HCT116 (cell line): ENCODE results near the gene GPRC5A. TPM values are rescaled to one million over a fixed set of nuclear protein-coding genes. Genes with fewer than 3 reads are reported as not detected.

ENCODE experiments used
- ATAC-seq: fragments of 200-7000 bp; cut with Tn5 transposase; 2 replicates; pipeline ENCODE4 v1.9.1; 2020; ENCODE audit warnings: mild to moderate bottlenecking, moderate library complexity
- BruUV-seq: library from RNA; stranded (reverse); fragments of 400-500 nt; replicated peaks from 2 replicates; lab custom pipeline; 2021; lab: Mats Ljungman, UMichigan
- CTCF ChIA-PET: fragments of 300-600 bp; sonication (Branson Sonifier 250); formaldehyde crosslinking; loops from one replicate; lab custom pipeline; 2021; ENCODE audit warnings: antibody characterized with exemption; lab: Charles Lee
- POLR2A ChIA-PET: fragments of 300-600, 350-600 bp; sonication (Branson Sonifier 250); formaldehyde crosslinking; loops from one replicate; lab custom pipeline; 2021; ENCODE audit warnings: antibody characterized with exemption; lab: Charles Lee
- RAD21 ChIA-PET, 2 experiments: fragments of 300-600 bp; sonication (Branson Sonifier 250); formaldehyde crosslinking; loops; one replicate each; lab custom pipeline; 2023; ENCODE audit warnings: low total read pairs in 2 of 2; ENCODE audit not compliant: uncharacterized antibody in 2 of 2, unreplicated experiment in 2 of 2, low non-redundant PET in 1 of 2; lab: Charles Lee
- DNase-seq: peaks from one replicate; pipeline ENCODE4 v3.0.0-alpha.2; 2010; ENCODE audit warnings: low read depth, low spot score
- H2AFZ ChIP-seq: fragments of 200-600 bp; shearing (Covaris generic), sonication (generic); 2 replicates; pipeline ENCODE4 v1.6.1; 2017; ENCODE audit warnings: low read depth, mixed run types, mixed read lengths, antibody characterized with exemption, low read length; ENCODE audit not compliant: poor library complexity, severe bottlenecking
- H3K27ac ChIP-seq: 2 replicates; pipeline ENCODE4 v1.5.1; 2012; ENCODE audit warnings: low read depth, low read length
- H3K27me3 ChIP-seq: fragments of 200-600 bp; sonication (generic); 2 replicates; pipeline ENCODE4 v1.6.1; 2016; ENCODE audit warnings: mixed run types, low read length, mixed read lengths; ENCODE audit not compliant: insufficient read depth
- H3K36me3 ChIP-seq, 2 experiments: fragments of 200-500 bp in 1 of 2; fragments of 200-600 bp in 1 of 2; sonication (Bioruptor generic) in 1 of 2; sonication (generic) in 1 of 2; 2 replicates each; pipeline versions ENCODE4 v1.5.1 to v1.6.1; 2014 to 2016; ENCODE audit warnings: low read length in 2 of 2, inconsistent platforms in 1 of 2, mixed read lengths in 1 of 2, mixed run types in 1 of 2; ENCODE audit not compliant: insufficient read depth in 2 of 2, control insufficient read depth in 1 of 2
- H3K4me1 ChIP-seq, 2 experiments: fragments of 200-600 bp in 1 of 2; sonication (generic) in 1 of 2; 2 replicates each; pipeline versions ENCODE4 v1.5.1 to v1.6.1; 2012 to 2017; ENCODE audit warnings: low read length in 2 of 2, inconsistent platforms in 1 of 2, mild to moderate bottlenecking in 1 of 2, mixed read lengths in 1 of 2, mixed run types in 1 of 2, moderate library complexity in 1 of 2; ENCODE audit not compliant: insufficient read depth in 2 of 2, control insufficient read depth in 1 of 2
- H3K4me2 ChIP-seq: fragments of 200-600 bp; sonication (generic); 2 replicates; pipeline ENCODE4 v1.6.1; 2017; ENCODE audit warnings: mixed run types, low read length, mixed read lengths
- H3K4me3 ChIP-seq, 2 experiments: fragments of 200-600 bp in 1 of 2; sonication (generic) in 1 of 2; replicated peaks in 1 of 2; 2 replicates each; pipeline ENCODE4 v1.5.1; 2011 to 2016; ENCODE audit warnings: low read length in 2 of 2, control low read depth in 1 of 2, low read depth in 1 of 2, mild to moderate bottlenecking in 1 of 2, mixed read lengths in 1 of 2, mixed run types in 1 of 2
- H3K79me2 ChIP-seq: fragments of 200-600 bp; sonication (generic); 2 replicates; pipeline ENCODE4 v1.6.1; 2017; ENCODE audit warnings: mild to moderate bottlenecking, mixed run types, low read length, moderate library complexity, mixed read lengths; ENCODE audit not compliant: insufficient read depth
- H3K9ac ChIP-seq: fragments of 200-600 bp; sonication (generic); 2 replicates; pipeline ENCODE4 v1.6.1; 2016; ENCODE audit warnings: low read length, mixed read lengths
- H3K9me2 ChIP-seq: fragments of 200-600 bp; sonication (generic), shearing (Covaris generic); 2 replicates; pipeline ENCODE4 v1.6.1; 2017; ENCODE audit warnings: mixed run types, mild to moderate bottlenecking, moderate library complexity; ENCODE audit not compliant: insufficient read depth
- H3K9me3 ChIP-seq, 2 experiments: fragments of 200-500 bp in 1 of 2; fragments of 200-600 bp in 1 of 2; sonication (Bioruptor generic) in 1 of 2; sonication (generic) in 1 of 2; 2 replicates each; pipeline ENCODE4 v1.6.1; 2014 to 2017; ENCODE audit warnings: low read length in 2 of 2, mixed read lengths in 2 of 2, inconsistent platforms in 1 of 2, low read depth in 1 of 2, mild to moderate bottlenecking in 1 of 2, mixed run types in 1 of 2, moderate library complexity in 1 of 2; ENCODE audit not compliant: control insufficient read depth in 1 of 2, insufficient read depth in 1 of 2
- H4K20me1 ChIP-seq: fragments of 200-600 bp; sonication (generic), shearing (Covaris generic); 2 replicates; pipeline ENCODE4 v1.6.1; 2017; ENCODE audit warnings: mixed run types, mild to moderate bottlenecking, moderate library complexity; ENCODE audit not compliant: insufficient read depth
- CEBPB ChIP-seq: IDR thresholded peaks from 2 replicates; pipeline ENCODE4 v1.6.1; 2012; ENCODE audit warnings: low read depth
- EGR1 ChIP-seq: IDR thresholded peaks from 2 replicates; pipeline ENCODE4 v1.6.1; 2012; ENCODE audit warnings: low read depth
- ELF1 ChIP-seq: IDR thresholded peaks from 2 replicates; pipeline ENCODE4 v1.6.1; 2012; ENCODE audit warnings: low read depth, borderline replicate concordance
- EZH2 ChIP-seq: fragments of 200-600 bp; sonication (generic); IDR thresholded peaks from 2 replicates; pipeline ENCODE4 v1.6.1; 2017; ENCODE audit warnings: antibody characterized with exemption, mixed run types
- EZH2phosphoT487 ChIP-seq: fragments of 200-600 bp; IDR thresholded peaks from 2 replicates; pipeline ENCODE4 v1.6.1; 2018; ENCODE audit warnings: antibody characterized with exemption, borderline replicate concordance
- JUND ChIP-seq: IDR thresholded peaks from 2 replicates; pipeline ENCODE4 v1.6.1; 2012
- MAX ChIP-seq: IDR thresholded peaks from 2 replicates; pipeline ENCODE4 v1.6.1; 2012
- POLR2AphosphoS5 ChIP-seq: IDR thresholded peaks from 2 replicates; pipeline ENCODE4 v1.6.1; 2011; ENCODE audit warnings: mild to moderate bottlenecking, low read depth, low read length, moderate library complexity
- SIN3A ChIP-seq: IDR thresholded peaks from 2 replicates; pipeline ENCODE4 v1.6.1; 2012; ENCODE audit warnings: low read depth
- SP1 ChIP-seq: IDR thresholded peaks from 2 replicates; pipeline ENCODE4 v1.6.1; 2012; ENCODE audit warnings: low read depth
- SRF ChIP-seq: IDR thresholded peaks from 2 replicates; pipeline ENCODE4 v1.6.1; 2012; ENCODE audit warnings: low read depth
- TCF7L2 ChIP-seq: IDR thresholded peaks from 2 replicates; pipeline ENCODE4 v1.7.0; 2011; ENCODE audit warnings: borderline replicate concordance, inconsistent platforms; ENCODE audit not compliant: insufficient read depth, insufficient read length; ENCODE audit errors: extremely low read depth
- YY1 ChIP-seq: IDR thresholded peaks from 2 replicates; pipeline ENCODE4 v1.6.1; 2011; ENCODE audit warnings: low read length, low read depth, moderate library complexity, mild to moderate bottlenecking; ENCODE audit not compliant: insufficient replicate concordance; ENCODE audit errors: extremely low read depth
- ZNF274 ChIP-seq: fragments of 200-500 bp; sonication (Bioruptor generic); IDR thresholded peaks from 2 replicates; pipeline ENCODE4 v1.6.1; 2014; ENCODE audit warnings: mild to moderate bottlenecking, low read depth, low read length, inconsistent platforms
- intact Hi-C: fragments of 100-400 bp; cut with micrococcal nuclease; formaldehyde crosslinking; loops from 2 replicates; pipeline ENCODE4 v1.10.0; 2022
- total RNA-seq: library from RNA; stranded (reverse); gene quantifications from one replicate; pipeline ENCODE4 v1.2.1, GENCODE V29; 2021; ENCODE audit not compliant: unreplicated experiment
- TF ChIP-seq, protein P1 (sequence below): IDR thresholded peaks from 2 replicates; pipeline ENCODE4 v1.6.1; 2012
- TF ChIP-seq, protein P2 (sequence below), 3 experiments: fragments of 200-600 bp in 1 of 3; sonication (generic) in 1 of 3; IDR thresholded peaks in 2 of 3; conservative IDR thresholded peaks in 1 of 3; 2 replicates each; pipeline ENCODE4 v1.5.1; 2012 to 2017; ENCODE audit warnings: low read depth in 2 of 3, low read length in 2 of 3, antibody characterized with exemption in 1 of 3, borderline replicate concordance in 1 of 3, control low read depth in 1 of 3, mild to moderate bottlenecking in 1 of 3, mixed read lengths in 1 of 3, mixed run types in 1 of 3, moderate library complexity in 1 of 3; ENCODE audit not compliant: insufficient read depth in 1 of 3
- TF ChIP-seq, protein P3 (sequence below): IDR thresholded peaks from 2 replicates; pipeline ENCODE4 v1.6.1; 2011; ENCODE audit warnings: mild to moderate bottlenecking, low read length, moderate library complexity; ENCODE audit not compliant: insufficient replicate concordance; ENCODE audit errors: extremely low read depth

GPRC5A gene
- total RNA-seq, 1 experiment from 2014 or later, result 305 TPM

- H3K9me3 ChIP-seq, result no peaks in the 10 kb centered on the region
- no peaks in the 10 kb centered on the region for H3K27me3 ChIP-seq
- no peak overlapping the region for H3K9ac ChIP-seq
- DNase-seq, result no peak
- no peak for TF ChIP-seq SIN3A
- TF ChIP-seq EGR1, result no peak
- no peak for TF ChIP-seq EZH2phosphoT487
- no peak for TF ChIP-seq JUND
- TF ChIP-seq, protein P1, sequence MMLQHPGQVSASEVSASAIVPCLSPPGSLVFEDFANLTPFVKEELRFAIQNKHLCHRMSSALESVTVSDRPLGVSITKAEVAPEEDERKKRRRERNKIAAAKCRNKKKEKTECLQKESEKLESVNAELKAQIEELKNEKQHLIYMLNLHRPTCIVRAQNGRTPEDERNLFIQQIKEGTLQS, result no peak
- TF ChIP-seq ZNF274, result no peak
- TF ChIP-seq SP1, result no peak
- no peak for TF ChIP-seq MAX
- no peak for TF ChIP-seq TCF7L2
- TF ChIP-seq, protein P2, sequence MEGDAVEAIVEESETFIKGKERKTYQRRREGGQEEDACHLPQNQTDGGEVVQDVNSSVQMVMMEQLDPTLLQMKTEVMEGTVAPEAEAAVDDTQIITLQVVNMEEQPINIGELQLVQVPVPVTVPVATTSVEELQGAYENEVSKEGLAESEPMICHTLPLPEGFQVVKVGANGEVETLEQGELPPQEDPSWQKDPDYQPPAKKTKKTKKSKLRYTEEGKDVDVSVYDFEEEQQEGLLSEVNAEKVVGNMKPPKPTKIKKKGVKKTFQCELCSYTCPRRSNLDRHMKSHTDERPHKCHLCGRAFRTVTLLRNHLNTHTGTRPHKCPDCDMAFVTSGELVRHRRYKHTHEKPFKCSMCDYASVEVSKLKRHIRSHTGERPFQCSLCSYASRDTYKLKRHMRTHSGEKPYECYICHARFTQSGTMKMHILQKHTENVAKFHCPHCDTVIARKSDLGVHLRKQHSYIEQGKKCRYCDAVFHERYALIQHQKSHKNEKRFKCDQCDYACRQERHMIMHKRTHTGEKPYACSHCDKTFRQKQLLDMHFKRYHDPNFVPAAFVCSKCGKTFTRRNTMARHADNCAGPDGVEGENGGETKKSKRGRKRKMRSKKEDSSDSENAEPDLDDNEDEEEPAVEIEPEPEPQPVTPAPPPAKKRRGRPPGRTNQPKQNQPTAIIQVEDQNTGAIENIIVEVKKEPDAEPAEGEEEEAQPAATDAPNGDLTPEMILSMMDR (IDR thresholded peaks at IDR 0.05 in 2 of 3, conservative IDR thresholded peaks at IDR 0.05 in 1 of 3; ENCODE audit: borderline replicate concordance in 1 of 3, insufficient read depth in 1 of 3, low read depth in 2 of 3, low read length in 2 of 3), result no peak
- no peak for TF ChIP-seq CEBPB
- no peak for TF ChIP-seq SRF
- TF ChIP-seq ELF1, result no peak
- no peak for TF ChIP-seq EZH2
- TF ChIP-seq, protein P3, sequence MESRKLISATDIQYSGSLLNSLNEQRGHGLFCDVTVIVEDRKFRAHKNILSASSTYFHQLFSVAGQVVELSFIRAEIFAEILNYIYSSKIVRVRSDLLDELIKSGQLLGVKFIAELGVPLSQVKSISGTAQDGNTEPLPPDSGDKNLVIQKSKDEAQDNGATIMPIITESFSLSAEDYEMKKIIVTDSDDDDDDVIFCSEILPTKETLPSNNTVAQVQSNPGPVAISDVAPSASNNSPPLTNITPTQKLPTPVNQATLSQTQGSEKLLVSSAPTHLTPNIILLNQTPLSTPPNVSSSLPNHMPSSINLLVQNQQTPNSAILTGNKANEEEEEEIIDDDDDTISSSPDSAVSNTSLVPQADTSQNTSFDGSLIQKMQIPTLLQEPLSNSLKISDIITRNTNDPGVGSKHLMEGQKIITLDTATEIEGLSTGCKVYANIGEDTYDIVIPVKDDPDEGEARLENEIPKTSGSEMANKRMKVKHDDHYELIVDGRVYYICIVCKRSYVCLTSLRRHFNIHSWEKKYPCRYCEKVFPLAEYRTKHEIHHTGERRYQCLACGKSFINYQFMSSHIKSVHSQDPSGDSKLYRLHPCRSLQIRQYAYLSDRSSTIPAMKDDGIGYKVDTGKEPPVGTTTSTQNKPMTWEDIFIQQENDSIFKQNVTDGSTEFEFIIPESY, result no peak
- no peak for TF ChIP-seq POLR2AphosphoS5
- no peak for TF ChIP-seq YY1
- TF ChIP-seq, all 23 proteins: peak for 0
- no peak overlapping the region for H2AFZ ChIP-seq
- peaks cover 0 to 8% of the 10 kb centered on the region in 2 experiments; a peak in 2 of 4 replicates for H3K36me3 ChIP-seq
- H3K79me2 ChIP-seq, result peaks cover under 1% of the 10 kb centered on the region; the same call in 1 of the 2 replicates
- no peak overlapping the region for H3K4me3 ChIP-seq
- no peak for ATAC-seq
- ChIA-PET POLR2A (no interaction called here), CTCF (no interaction called here), RAD21 (no interaction called here)
- H3K9me2 ChIP-seq, result no peaks in the 10 kb centered on the region
- H3K4me2 ChIP-seq, result no peak overlapping the region
- no peaks in the 10 kb centered on the region for H4K20me1 ChIP-seq
- no TSS peak for BruUV-seq
- peaks cover 7 to 22% of the 10 kb centered on the region in 2 experiments; a peak in 3 of 4 replicates for H3K4me1 ChIP-seq
- H3K27ac ChIP-seq, result no peak overlapping the region
- intact Hi-C loops, result no loop called here
Observed at GRCh38 chr12:12924169-12924568, 32.8 kb downstream of the GPRC5A start.
